ENCODE measurements around the gene PRXL2A. TPM values are rescaled to one million over a fixed set of nuclear protein-coding genes. Genes with fewer than 3 reads are reported as not detected.
A peak's percentile ranks its signal among the peaks of the same experiment; 100 is the strongest.
"Not testable (repeated sequence)": the region's sequence is repeated elsewhere in the genome, so short reads cannot be mapped to it uniquely, and the experiment has no call there.

The PRXL2A gene
- total RNA-seq, 1 donor from 2014 or later = 63.6 TPM

GRCh38 chr10:80411681-80412220, 3.4 kb downstream of the PRXL2A start:
- DNase-seq (ENCODE audit: low spot score) = no peak

- DNase-seq (ENCODE audit: low spot score) = no peak
Measured at GRCh38 chr10:80412486-80412885, 4.1 kb downstream of the PRXL2A start.

- no peak for DNase-seq (ENCODE audit: low spot score)
Measured at GRCh38 chr10:80413271-80413996, 5.1 kb downstream of the PRXL2A start.

GRCh38 chr10:80414142-80414895, 6.0 kb downstream of the PRXL2A start:
- DNase-seq (ENCODE audit: low spot score) = peak; percentile 34

- no peak for DNase-seq (ENCODE audit: low spot score)
Measured at GRCh38 chr10:80415734-80416478, 7.6 kb downstream of the PRXL2A start.

- DNase-seq (ENCODE audit: low spot score) = peak; percentile 45
Measured at GRCh38 chr10:80416479-80417098, 8.2 kb downstream of the PRXL2A start.

- DNase-seq (ENCODE audit: low spot score) = not testable (repeated sequence)
Measured at GRCh38 chr10:80417256-80417655, 8.9 kb downstream of the PRXL2A start.

GRCh38 chr10:80421050-80421706, 12.8 kb downstream of the PRXL2A start:
- no peak for DNase-seq (ENCODE audit: low spot score)

GRCh38 chr10:80421707-80422536, 13.6 kb downstream of the PRXL2A start:
- DNase-seq (ENCODE audit: low spot score) = no peak

- no peak for DNase-seq (ENCODE audit: low spot score)
Measured at GRCh38 chr10:80425901-80426300, 17.6 kb downstream of the PRXL2A start.

GRCh38 chr10:80427541-80427940, 19.2 kb downstream of the PRXL2A start:
- no peak for DNase-seq (ENCODE audit: low spot score)

GRCh38 chr10:80429521-80429973, 21.2 kb downstream of the PRXL2A start:
- peak; percentile 67 for DNase-seq (ENCODE audit: low spot score)

- DNase-seq (ENCODE audit: low spot score) = no peak
Measured at GRCh38 chr10:80433134-80433533, 24.8 kb downstream of the PRXL2A start.

- DNase-seq (ENCODE audit: low spot score) = no peak
Measured at GRCh38 chr10:80436446-80437098, 28.2 kb downstream of the PRXL2A start.

- no peak for DNase-seq (ENCODE audit: low spot score)
Measured at GRCh38 chr10:80437227-80437626, 28.9 kb downstream of the PRXL2A start.

- DNase-seq (ENCODE audit: low spot score) = no peak
Measured at GRCh38 chr10:80441831-80442230, 33.5 kb downstream of the PRXL2A start.

- no peak for DNase-seq (ENCODE audit: low spot score)
Measured at GRCh38 chr10:80442879-80443278, 34.5 kb downstream of the PRXL2A start.

GRCh38 chr10:80443531-80443974, 35.2 kb downstream of the PRXL2A start:
- no peak for DNase-seq (ENCODE audit: low spot score)

GRCh38 chr10:80444124-80444523, 35.8 kb downstream of the PRXL2A start:
- DNase-seq (ENCODE audit: low spot score) = no peak
